HG03060 (cell line): ENCODE measurements around the gene SLC6A12.

Source experiments
- ATAC-seq: cut with Tn5 transposase; IDR thresholded peaks from one replicate; pipeline ENCODE4 v1.9.1; 2021; ENCODE audit warnings: low read depth, moderate number of reproducible peaks; ENCODE audit not compliant: unreplicated experiment

The SLC6A12 gene

DNA sequence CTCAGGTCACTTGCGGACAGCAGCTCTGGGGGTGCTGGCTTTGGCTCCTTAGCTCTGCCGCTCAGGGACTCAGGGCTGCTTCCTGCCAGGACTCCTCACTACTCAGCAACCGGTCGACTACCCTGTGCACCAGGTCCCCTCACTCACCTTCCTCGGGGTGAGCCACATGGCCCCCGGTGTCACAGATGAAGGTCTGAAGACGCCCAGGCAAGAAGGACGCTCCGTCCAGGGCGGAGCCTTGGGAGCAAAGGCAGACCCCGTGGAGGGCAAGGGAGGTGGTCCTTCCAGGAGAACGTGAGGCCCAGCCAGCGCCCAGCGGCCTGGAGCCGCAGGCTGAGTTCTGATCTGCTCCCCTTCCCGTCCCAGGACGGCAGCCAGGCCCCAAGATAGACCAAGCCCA is 32.0 kb downstream of the SLC6A12 start:
- ATAC-seq, result no peak

DNA sequence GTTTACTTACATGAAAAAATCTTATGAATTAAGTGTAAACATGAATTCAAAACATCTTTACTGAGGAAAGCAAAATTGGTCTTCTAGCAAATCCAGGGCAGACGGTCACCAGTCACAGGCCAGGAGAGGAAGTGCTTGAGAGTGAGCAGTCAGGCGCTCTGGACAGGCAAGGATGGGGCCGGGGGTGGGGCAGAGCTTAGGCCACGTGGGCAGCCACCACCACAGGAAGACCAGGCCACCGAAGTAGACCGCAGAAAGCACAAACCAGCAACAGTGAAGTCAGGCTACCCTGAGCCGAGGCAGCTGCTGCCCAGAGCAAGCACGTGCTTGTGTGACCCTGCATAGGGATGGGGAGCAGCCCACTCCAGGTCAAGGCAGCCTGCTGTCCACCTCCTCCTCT is 33.5 kb downstream of the SLC6A12 start:
- ATAC-seq, result no peak

DNA sequence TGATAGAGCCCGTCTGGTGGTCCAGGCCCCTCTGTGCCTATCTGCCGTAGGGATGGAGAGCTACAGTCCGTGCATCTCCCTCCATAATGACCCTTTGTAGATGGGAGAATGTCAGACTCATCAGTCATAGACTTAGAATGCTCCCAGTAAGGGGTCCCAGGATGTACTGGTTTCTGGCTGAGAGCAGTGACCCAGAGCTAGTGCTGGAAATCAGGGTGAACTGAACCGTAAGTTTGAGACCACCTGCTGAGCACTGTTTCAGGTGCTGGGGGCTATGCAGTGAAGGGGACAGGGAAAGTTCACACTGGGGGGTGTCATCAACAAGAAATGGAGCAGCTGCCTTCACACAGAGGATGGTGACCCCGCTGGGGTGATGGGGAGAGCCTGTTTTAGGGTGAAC is 34.1 kb downstream of the SLC6A12 start:
- no peak for ATAC-seq

DNA sequence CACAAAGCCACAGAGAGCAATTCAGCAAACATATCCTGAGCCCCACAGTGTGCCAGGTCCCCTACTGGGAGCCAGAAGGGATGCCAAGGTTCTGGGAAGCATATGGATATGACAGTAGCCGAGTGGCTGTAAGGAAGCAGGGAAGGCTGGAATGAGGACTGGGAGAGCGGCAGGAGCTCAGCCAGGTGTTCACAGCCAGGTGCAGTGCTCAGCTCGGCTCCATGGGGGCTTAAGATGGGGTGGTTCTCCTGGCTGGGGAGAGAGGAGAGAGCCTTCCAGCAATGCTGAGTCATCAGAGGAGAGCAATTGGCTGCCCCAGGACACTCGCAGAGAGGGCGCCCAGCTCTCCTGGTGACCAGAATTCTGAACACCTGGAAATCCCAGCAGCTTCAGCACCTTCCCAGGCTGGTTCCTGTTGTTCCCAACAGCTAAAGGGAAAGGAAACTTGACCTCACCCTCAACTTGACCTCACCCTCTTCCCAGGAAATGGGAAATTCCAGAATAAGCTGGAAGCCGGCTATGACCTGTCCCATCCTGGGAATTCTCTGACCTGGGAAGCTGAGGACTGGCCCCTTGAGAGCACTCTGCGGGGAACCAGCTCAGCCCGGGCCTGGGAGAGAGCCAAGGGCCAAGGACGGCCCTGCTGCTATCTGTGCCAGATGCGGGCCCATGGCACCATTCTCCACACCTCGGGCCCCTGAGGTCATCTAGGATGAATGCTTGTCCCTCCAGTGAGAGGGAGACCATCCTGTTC is 34.6 kb downstream of the SLC6A12 start:
- ATAC-seq, result no peak

DNA sequence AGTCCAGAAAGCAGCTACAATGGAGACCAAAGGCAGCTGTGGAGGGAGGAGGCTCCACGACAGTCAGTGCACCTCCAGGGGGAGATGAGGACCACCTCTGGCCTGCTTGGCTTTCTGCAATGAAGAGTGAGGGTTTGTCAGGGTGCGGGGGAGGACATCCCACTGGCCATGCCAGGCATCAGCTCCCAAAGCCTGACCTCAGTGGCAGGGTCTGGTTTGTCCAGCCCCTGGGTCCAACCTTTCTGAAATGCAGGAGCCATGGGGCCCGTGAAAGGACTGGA is 35.2 kb downstream of the SLC6A12 start:
- no peak for ATAC-seq

DNA sequence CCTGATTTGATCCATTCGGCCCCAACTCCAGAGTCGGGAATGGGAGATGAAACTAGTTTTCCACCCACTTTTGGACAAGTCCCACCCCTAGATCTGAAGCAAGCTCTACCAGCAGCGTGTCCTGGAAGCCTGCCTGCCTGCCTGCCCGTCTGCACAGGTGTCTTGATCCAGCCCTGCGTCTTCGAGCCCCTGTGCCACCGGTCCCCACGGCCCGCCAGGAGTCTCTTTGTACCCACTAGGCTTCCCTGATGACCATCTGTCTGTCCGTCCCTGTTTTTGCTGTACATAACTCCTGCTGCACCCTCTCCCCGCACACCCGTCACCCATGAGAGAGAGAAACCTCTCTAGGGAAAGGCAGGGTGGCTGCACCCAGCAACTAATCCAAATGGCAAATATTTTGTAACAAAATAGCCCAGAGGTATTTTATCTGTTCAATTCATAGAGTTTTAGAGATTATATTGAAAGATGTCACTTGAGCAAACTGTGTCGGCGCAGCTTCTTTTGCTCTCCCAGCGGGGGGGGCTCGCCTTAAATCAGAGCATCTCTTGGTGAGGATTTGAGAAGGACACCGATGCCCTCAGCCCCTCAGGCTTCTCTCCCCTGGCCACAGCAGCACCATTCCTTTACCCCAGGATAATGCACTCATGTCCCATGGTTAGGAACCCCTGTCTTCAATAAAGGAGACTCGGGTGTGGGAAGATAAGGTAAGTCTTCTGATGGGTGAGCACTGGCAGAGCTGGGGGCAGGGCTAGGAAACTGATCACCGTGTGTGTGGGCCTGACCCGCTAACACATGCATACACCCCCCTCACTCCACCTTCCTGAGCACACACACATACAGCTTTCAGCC is 35.8 kb downstream of the SLC6A12 start:
- no peak for ATAC-seq

DNA sequence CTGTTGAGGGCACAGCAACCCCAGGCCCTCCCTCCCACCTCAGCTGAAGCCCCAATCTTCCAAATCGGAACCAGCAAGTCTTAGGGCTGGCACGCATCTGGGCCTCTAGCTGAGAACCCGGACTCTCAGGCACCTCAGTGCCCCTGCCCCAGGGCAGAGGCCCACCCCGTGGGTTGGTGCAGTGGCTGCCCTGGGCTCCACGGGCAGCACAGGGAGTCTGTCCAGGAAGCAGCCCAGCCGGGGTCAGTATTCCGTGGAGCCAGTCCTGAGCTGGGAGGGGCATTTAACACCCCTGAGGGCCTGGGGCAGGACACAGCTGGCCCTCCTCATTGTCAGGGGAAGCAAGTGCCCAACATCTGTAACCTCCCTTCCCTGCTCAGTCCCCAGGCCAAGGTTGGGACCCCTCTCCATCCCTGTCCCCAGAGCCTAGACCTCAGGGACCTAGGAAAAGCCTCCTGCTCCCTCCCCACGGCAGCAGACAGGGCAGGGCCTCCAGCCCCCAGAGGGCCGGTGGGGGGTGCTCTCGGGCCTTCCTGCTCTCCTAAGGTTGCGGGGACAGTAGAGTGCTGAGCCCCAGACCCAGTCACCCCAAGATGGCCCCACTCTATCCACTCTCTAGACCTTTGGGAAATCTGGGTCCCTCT is 36.5 kb downstream of the SLC6A12 start:
- no peak for ATAC-seq

DNA sequence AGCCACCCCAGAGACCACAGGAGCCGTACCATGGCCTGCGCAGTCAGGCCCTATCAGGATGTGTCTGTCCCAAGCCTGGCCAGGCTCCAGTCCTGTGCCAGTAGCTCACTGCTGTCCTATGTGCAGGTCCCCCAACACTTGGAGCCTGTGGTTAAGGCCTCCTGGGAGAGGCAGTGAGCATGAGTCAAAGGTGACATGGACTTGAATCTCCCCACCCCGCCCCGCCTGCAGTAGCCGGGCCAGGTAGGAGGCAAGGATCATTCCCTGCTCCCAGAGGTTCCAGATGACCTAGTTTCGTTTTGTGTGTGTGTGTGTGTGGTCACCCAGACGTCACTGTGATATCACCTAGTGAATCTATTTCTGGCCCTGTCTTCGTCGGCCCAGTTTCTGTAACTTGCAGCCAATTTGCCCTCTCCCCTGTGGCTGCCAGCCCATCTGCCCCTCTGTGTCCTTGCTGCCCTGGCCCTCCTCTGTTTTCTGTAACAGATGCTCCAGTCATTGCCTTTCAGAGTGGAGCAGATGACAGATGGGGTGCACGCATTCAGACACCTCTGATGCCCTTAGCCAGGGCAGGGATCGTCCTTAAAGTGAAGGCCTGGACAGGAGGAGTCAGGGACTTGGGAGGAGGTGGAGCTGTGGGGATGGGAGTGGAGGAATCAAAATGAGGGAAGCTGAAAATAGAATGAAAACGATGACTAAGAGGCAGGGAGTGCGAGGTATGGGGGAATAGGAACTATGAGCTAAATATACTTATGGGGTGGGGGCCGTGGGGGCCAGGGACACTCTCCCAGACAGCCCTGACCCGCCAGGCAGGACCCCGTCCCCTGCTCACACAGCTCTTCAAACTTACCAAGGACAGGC is 37.4 kb downstream of the SLC6A12 start:
- no peak for ATAC-seq

DNA sequence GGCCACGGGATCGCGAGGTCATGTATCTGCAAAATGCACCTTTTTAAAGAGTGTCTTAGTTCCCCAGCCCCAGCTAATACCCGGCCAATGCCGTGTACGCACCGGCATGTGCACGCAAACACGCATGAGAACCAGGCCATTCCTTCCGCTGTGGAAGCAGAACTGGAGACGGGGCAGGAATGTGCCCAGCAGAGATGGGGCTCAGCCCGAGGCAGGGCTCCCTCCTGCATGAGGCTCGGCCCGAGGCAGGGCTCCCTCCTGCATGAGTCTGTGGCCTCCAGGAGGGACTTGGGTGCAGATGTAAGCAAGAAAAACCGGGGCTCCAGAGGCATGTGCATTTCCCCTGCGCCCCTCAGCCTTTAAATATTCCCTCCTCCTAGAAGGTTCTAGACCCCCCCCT is 38.2 kb downstream of the SLC6A12 start:
- ATAC-seq, result no peak

DNA sequence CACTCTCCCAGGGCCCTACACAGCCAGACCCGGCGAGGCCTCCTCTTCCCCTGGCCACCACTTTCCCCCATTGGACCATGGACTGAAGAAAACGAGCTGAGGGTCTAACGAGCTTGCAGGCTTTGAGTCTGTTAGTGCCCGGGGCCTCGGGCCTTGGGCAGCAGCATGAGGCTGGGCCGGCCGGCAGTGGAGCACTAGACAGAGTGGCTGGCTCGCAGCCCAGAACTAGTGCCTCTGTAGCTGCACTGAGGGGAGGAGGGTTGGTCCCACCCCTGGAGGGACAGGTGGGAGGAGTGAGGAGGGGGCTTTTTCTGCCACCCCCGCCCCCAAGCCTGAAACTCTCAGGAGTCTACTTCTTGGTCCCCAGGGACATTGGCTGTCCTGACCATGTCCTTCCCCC is 38.7 kb downstream of the SLC6A12 start:
- no peak for ATAC-seq

DNA sequence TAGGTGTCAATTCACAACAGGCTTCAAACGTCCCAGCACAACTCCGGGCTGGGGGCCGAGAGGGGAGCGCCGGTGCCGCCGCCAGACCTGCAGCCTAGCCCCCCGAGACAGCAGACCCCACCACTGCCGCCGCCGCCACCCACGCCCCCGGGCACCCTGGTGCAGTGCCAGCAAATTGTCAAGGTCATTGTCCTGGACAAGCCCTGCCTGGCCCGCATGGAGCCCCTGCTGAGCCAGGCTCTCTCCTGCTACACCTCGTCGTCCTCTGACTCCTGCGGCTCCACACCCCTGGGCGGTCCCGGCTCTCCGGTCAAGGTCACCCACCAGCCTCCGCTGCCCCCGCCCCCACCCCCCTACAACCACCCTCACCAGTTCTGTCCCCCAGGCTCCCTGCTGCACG is 39.4 kb downstream of the SLC6A12 start:
- no peak for ATAC-seq

DNA sequence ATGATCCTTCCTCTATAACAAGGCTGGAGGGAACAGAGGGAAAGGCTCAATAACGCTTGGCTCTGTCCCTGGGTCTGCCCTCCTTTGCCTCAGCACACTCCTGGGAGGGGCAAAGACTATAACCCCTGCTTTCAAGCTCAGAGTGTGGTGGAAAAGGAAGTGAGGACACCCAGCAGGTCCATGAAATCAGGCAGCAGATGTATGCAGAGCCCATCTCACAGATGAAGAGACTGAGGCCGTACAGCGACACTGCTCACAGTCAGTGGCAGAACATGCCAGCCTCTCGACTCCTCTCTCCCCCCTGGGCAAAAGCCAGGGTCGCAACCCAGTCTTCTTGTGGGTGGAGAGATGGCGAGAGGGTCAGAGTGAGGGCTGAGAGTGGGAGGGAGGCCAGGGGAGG is 39.8 kb downstream of the SLC6A12 start:
- ATAC-seq, result no peak

DNA sequence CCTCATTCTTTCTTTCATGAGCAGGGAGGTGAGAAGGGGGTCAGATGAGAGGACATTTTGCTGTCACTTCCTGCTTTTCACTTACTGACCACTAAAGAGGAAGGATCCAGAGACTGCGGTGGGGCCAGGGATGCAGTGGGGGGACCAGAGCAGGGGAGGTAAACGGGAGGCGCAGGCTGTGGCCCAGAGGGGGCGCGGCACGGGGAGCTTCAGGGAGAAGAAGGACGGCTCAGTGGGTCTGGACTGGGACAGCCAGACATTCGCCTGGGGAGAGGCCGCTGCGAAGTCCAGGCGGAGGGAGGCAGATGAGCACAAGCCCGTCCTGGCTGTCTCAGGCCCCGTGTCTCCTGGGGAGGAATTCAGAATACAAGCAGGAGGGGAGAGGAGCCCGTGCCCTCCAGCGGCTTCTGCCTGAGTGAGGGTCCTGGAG is 41.2 kb downstream of the SLC6A12 start:
- ATAC-seq, result no peak

DNA sequence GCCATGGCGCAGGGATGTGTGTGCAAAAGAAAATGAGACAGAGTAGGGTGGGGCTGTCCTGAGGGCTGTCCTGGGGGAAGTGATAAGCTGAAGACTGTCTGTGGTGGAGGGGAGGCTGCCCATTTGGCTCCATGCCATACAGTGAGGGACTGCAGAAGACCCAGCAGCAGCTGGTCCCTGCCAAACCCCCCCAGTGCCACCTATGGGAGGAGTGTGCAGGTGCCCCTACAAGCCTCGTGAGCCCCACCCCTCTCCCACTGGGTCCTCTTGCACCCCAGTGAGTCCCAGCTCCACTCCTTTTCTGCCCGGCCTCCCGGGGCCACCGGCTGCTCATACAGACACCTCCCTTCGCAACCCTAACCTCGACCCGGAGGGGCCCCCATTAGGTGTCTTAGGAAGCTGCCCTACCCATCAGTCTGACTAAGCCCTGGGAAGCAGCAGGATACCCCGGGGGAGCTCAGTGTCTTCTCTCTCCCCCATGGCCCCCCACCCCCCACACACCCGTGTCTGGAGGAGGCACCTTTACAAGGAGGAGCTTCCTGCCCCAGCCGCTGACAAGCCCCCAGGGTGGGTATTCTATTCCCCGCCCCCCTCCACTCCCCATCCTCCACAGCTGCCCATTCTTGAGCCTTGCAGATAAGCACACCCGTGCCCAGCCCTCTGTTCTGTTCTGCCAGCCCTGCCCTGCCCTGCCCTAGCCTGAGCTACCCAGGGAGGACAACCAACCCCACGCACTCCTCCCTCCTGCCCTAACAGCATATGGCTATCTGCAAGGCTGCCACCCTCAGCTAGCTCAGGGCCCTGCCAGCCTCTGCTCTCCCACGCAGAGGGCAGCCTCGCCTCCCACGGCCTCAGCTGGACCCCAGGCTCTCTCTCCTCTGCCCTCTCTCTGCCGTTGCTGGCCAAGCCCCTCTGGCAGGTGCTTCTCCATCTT is 41.9 kb downstream of the SLC6A12 start:
- no peak for ATAC-seq

DNA sequence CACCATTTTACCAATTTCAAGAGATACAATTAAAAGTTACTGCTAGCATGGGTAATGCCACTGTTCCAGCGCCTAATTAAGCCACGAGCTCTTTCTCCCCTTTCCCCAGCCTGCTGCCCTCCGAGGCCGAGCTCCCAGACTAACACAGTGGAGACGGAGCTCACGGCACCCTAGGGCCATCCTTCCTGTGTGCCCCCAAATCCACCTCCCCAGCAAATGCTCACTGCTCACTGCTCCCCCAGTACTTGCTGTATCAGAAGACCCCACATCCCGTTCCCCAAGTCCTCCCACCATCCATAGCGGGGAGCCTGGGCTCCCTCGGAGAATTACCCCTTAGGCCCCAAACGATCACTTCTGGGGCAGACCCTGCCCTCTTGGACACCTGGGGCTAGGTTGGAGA is 42.7 kb downstream of the SLC6A12 start:
- ATAC-seq, result no peak

DNA sequence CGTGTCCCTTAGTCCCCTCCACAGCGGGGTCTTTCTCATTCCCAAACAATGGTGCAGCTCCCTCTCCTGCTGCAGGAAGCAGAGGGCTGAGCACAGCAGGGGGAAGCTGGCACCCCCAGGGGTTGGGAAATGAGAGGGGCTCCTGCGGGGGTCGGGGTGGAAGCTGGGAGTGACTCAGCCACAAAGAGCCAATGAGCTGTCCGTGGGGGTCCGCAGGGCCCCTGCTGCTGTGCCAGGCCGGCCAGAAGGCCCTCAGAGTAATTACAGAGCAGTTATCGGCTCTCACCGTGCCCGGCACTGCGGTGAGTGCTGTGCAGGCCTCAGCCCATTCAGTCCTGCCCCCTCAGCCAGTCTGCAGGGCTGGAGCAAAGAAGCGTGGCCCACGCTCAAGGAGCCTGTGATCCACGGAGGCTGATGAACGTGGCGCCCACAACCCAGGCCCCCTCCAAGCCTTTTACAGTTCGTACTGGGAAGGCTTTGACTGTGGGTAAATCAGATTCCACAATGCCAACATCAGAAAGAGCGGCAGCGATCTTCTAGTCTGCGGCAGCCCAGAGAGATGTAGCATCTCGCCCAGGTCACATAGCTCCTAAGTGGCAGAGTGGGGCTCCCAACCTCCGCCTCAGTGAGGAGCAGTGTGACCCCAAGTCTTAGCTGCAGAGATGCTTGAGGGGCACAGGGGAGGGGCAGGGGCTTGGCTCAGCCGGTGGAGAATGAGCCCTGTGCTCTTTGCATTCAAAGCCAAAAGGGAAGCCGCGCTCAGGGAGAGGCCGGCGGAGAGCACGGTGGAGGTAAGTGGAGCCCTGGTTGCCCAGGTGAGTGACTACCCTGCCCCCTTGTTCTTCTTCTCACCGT is 43.4 kb downstream of the SLC6A12 start:
- no peak for ATAC-seq

DNA sequence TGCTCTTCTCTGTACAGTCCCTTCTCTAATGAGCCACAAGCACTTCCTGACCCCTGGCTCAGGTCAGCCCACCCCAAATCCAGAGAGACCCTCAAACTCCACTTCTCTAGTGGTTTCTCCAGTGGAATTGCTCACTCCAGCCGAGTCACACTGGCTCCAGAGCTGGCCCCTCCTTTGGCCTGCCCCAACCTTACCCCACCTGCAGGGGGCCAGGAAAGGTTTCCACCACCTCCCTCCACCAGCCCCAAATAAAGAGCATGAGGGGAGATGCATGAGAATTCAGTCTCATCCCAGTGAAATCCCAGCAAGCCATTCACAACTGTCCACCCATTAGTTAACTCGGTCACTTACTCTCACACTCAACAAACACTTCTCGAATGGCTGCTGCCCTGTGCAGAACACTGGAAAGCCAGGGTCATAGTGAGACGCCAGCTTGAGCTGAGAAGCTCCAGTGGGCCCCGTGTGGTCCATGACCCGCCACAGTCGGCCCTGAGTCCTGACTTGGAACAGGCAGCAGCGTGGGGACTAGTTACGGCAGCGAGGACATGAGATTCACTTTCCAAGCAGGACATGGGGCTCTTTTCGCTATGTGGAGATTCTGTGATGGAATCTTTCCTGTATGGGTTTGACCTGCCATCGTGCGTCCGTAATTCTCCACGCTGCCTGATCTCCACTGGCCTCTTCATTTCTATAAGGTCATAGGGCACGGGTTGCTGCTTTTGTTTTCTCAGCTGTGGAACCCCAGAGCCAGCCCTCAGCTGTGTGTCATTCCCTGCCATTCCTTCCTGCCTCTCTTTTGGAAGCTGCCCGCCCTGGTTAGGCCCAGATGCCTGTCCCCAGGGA is 44.2 kb downstream of the SLC6A12 start:
- ATAC-seq, result no peak
